Mesothelial cell of epicardium (in vitro differentiated cells): Measurements from ENCODE around the gene RALBP1. TPM values are rescaled to one million over a fixed set of nuclear protein-coding genes. Genes with fewer than 3 reads are reported as not detected.

ENCODE experiments used
- DNase-seq, 2 experiments: peaks; one replicate each; pipeline ENCODE4 v3.0.0; 2021; ENCODE audit warnings: low spot score in 2 of 2; ENCODE audit not compliant: unreplicated experiment in 2 of 2
- H3K27ac Mint-ChIP-seq: 2 replicates; pipeline ENCODE4 v1.8.0; 2021; ENCODE audit warnings: mixed read lengths
- H3K27me3 Mint-ChIP-seq: 2 replicates; pipeline ENCODE4 v1.8.0; 2021; ENCODE audit warnings: low read depth, mixed read lengths
- H3K36me3 Mint-ChIP-seq: 2 replicates; pipeline ENCODE4 v1.8.0; 2021; ENCODE audit warnings: mixed read lengths
- H3K4me1 Mint-ChIP-seq: 2 replicates; pipeline ENCODE4 v1.8.0; 2021; ENCODE audit warnings: mixed read lengths
- H3K4me3 Mint-ChIP-seq: 2 replicates; pipeline ENCODE4 v1.8.0; 2021; ENCODE audit warnings: mild to moderate bottlenecking, moderate library complexity, mixed read lengths
- H3K9me3 Mint-ChIP-seq: 2 replicates; pipeline ENCODE4 v1.8.0; 2021; ENCODE audit warnings: mixed read lengths
- total RNA-seq: library from RNA; stranded (reverse); gene quantifications from 3 replicates; pipeline ENCODE4 v1.2.1, GENCODE V29; 2021
- TF ChIP-seq, protein P1 (sequence below): fragments of 200-600 bp; sonication (generic); IDR thresholded peaks from one replicate; pipeline ENCODE4 v1.5.0; 2021; ENCODE audit warnings: antibody characterized with exemption; ENCODE audit not compliant: unreplicated experiment

Gene RALBP1
- total RNA-seq, 1 donor from 2014 or later = 44.7 TPM

DNA sequence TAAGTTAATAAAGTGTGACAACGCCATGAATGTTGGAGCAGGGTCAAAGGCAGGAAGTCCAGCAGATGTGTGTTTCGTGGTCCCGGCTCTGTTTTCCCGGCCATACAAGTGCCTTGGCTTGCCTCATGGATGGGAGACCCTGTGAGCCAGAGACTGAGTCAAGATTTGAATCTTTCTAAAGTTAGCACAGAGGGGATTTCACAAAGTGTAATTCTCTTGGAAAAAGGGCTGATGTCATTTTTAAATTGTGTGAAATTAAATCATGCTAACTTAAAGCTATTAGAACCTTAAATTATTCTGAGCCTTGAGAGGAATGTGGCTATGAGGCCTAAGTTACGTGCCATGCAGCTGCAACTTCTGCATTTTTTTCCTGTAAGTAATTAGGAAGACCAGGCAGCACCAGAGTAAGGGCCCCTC lies 38.3 kb upstream of the RALBP1 start:
- no peaks in the 10 kb centered on the region for H3K36me3 Mint-ChIP-seq
- peaks cover 29% of the 10 kb centered on the region for H3K4me1 Mint-ChIP-seq
- H3K9me3 Mint-ChIP-seq = no peaks in the 10 kb centered on the region
- H3K4me3 Mint-ChIP-seq = no peak overlapping the region
- TF ChIP-seq, protein P1, sequence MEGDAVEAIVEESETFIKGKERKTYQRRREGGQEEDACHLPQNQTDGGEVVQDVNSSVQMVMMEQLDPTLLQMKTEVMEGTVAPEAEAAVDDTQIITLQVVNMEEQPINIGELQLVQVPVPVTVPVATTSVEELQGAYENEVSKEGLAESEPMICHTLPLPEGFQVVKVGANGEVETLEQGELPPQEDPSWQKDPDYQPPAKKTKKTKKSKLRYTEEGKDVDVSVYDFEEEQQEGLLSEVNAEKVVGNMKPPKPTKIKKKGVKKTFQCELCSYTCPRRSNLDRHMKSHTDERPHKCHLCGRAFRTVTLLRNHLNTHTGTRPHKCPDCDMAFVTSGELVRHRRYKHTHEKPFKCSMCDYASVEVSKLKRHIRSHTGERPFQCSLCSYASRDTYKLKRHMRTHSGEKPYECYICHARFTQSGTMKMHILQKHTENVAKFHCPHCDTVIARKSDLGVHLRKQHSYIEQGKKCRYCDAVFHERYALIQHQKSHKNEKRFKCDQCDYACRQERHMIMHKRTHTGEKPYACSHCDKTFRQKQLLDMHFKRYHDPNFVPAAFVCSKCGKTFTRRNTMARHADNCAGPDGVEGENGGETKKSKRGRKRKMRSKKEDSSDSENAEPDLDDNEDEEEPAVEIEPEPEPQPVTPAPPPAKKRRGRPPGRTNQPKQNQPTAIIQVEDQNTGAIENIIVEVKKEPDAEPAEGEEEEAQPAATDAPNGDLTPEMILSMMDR = no peak
- peak overlapping the region; percentile 92 for H3K27ac Mint-ChIP-seq
- no peaks in the 10 kb centered on the region for H3K27me3 Mint-ChIP-seq
- no peak for DNase-seq

DNA sequence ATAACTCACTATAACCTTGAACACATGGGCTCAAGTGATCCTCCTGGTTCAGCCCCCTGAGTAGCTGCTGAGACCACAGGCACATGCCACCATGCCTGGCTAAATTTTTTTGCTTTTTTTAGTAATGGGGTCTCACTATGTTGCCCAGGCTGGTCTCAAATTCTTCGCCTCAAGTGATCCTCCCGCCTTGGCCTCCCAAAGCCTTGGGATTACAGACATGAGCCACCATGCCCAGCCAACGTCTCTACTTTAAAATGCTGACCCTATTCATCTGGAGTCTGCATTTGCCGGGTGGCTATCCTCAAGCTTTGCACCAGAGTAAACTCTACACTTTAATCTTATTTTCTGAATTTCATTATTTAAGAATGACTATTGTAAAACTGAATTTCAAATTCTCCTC lies 37.6 kb upstream of the RALBP1 start:
- TF ChIP-seq, protein P1 = no peak
- Mint-ChIP-seq H3K4me1 (peaks cover 29% of the 10 kb centered on the region), H3K4me3 (no peak overlapping the region), H3K36me3 (no peaks in the 10 kb centered on the region), H3K27me3 (no peaks in the 10 kb centered on the region), H3K27ac (peak overlapping the region; percentile 92), H3K9me3 (no peaks in the 10 kb centered on the region)
- DNase-seq = no peak

DNA sequence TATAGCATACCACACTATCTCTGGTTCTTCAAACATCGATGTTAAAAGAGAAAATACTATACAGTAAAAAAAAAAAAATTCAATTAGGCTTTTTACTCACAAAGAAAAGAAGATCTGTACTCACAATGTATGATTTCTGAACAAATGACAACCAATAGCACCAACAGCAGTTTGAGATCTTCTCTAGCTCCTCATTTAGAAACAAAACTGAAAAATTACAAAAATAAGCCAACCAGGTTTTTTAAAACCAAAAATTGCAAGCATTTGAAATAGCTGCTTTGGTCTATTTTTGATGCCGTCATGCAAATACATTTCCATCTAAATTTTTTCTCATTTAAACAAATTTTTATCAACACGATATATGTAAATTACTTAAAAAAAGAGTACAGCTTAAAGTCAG lies 34.3 kb upstream of the RALBP1 start:
- peaks cover 16% of the 10 kb centered on the region for H3K4me1 Mint-ChIP-seq
- H3K36me3 Mint-ChIP-seq = no peaks in the 10 kb centered on the region
- TF ChIP-seq, protein P1 = no peak
- peaks cover 4% of the 10 kb centered on the region for H3K9me3 Mint-ChIP-seq
- no peak overlapping the region for H3K4me3 Mint-ChIP-seq
- DNase-seq = no peak
- H3K27ac Mint-ChIP-seq = no peak overlapping the region
- no peaks in the 10 kb centered on the region for H3K27me3 Mint-ChIP-seq

DNA sequence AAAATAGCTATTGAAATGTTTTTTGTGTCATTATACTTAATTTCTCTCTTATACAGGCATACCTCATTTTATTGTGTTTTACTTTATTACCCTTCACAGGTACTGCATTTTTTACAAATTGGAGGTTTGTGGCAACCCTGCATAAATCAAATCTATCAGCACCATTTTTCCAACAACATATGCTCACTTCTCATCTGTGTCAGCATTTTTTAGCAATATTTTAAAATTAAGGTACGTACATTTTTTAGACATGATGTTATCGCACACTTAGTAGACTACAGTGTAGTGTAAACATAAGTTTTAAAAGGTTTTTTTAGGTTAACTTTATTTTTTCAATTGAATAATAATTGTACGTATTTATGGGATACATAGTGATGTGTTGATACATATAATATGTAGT lies 30.8 kb upstream of the RALBP1 start:
- H3K27me3 Mint-ChIP-seq = no peaks in the 10 kb centered on the region
- H3K4me3 Mint-ChIP-seq = no peak overlapping the region
- no peaks in the 10 kb centered on the region for H3K36me3 Mint-ChIP-seq

DNA sequence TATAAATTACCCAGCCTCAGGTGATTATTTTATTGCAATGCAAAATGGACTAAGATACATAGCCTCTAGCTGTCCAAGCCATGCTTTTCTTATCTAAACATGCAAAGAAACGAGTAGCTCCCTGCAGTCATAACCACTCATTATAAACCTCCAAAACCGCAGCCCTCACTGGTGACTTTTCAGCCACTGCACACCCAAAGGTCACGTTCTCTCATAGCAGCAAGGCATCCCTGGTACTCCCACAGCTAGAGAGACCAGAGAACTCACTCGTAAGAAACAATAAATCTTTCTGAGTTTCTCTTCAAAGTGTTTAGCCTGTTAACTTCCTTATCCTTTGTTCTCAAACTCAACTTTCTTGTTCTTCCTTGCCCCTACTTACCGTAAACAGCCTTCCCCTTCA lies 28.5 kb upstream of the RALBP1 start:
- Mint-ChIP-seq H3K36me3 (no peaks in the 10 kb centered on the region), H3K4me3 (no peak overlapping the region), H3K27ac (no peak overlapping the region), H3K9me3 (peaks cover 17% of the 10 kb centered on the region), H3K27me3 (no peaks in the 10 kb centered on the region), H3K4me1 (peaks cover 3% of the 10 kb centered on the region)
- TF ChIP-seq, protein P1 = no peak
- no peak for DNase-seq

More for the DNA sequence above, 30.8 kb upstream of the RALBP1 start:
- Mint-ChIP-seq H3K4me1 (no peaks in the 10 kb centered on the region), H3K27ac (no peak overlapping the region), H3K9me3 (peaks cover 17% of the 10 kb centered on the region)
- DNase-seq = no peak
- TF ChIP-seq, protein P1 = no peak

DNA sequence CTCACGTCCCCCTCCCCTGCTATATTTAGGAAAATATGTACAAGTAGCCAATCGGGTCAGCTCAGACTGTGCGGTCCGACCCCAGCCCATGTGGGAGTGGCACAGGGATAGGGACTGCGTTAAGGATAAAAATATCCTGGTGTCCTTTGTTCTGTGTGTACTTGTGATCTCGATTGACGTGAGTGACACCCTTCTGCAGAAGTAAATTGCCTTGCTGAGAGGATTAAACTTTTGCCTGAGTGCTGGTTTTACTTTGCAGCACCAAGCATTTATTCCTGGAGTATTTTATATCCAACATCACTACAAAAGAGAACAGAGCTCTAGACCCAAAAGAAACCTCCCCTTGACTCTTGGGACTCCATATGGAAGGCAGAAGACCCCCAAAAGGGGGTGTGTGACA lies 28.0 kb upstream of the RALBP1 start:
- peaks cover 3% of the 10 kb centered on the region for H3K4me1 Mint-ChIP-seq
- H3K27me3 Mint-ChIP-seq = no peaks in the 10 kb centered on the region
- TF ChIP-seq, protein P1 = no peak
- no peak overlapping the region for H3K4me3 Mint-ChIP-seq
- no peaks in the 10 kb centered on the region for H3K36me3 Mint-ChIP-seq
- peaks cover 17% of the 10 kb centered on the region for H3K9me3 Mint-ChIP-seq
- no peak for DNase-seq
- no peak overlapping the region for H3K27ac Mint-ChIP-seq
